Activated naive CD8-positive, alpha-beta T cell treated with anti-CD3 and anti-CD28 coated beads, Interleukin-2, amount 50 U/mL, for 24 hours (primary cell): ENCODE results near the gene ETV5.
"Not testable (repeated sequence)": the region's sequence is repeated elsewhere in the genome, so short reads cannot be mapped to it uniquely, and the experiment has no call there.

ENCODE experiments used
- ATAC-seq: fragments of 150-1000 bp; cut with Tn5 transposase; one replicate; pipeline ENCODE4 v1.10.0; 2021
- DNase-seq: peaks from one replicate; pipeline ENCODE4 v3.0.0; 2021
- H3K27ac Mint-ChIP-seq: one replicate; pipeline ENCODE4 v1.8.0; 2021; ENCODE audit warnings: mild to moderate bottlenecking, mixed read lengths
- H3K27me3 Mint-ChIP-seq: one replicate; pipeline ENCODE4 v1.8.0; 2021; ENCODE audit warnings: mixed read lengths
- H3K36me3 Mint-ChIP-seq: one replicate; pipeline ENCODE4 v1.8.0; 2021; ENCODE audit warnings: low read depth, mixed read lengths
- H3K4me1 Mint-ChIP-seq: one replicate; pipeline ENCODE4 v1.8.0; 2021; ENCODE audit warnings: mixed read lengths
- H3K4me3 Mint-ChIP-seq: one replicate; pipeline ENCODE4 v1.8.0; 2021; ENCODE audit warnings: mild to moderate bottlenecking, moderate library complexity, mixed read lengths
- H3K9me3 Mint-ChIP-seq: one replicate; pipeline ENCODE4 v1.8.0; 2021; ENCODE audit warnings: mixed read lengths

ETV5 gene

GRCh38 chr3:186022931-186023330 is 86.0 kb downstream of the ETV5 start:
- no peaks in the 10 kb centered on the region for H3K9me3 Mint-ChIP-seq
- H3K4me1 Mint-ChIP-seq: peaks cover 18% of the 10 kb centered on the region
- ATAC-seq (no peak), DNase-seq (no peak)
- no peak overlapping the region for H3K27ac Mint-ChIP-seq
- H3K27me3 Mint-ChIP-seq: peaks cover 20% of the 10 kb centered on the region
- no peak overlapping the region for H3K4me3 Mint-ChIP-seq
- no peaks in the 10 kb centered on the region for H3K36me3 Mint-ChIP-seq

- no peaks in the 10 kb centered on the region for H3K36me3 Mint-ChIP-seq
- H3K4me1 Mint-ChIP-seq: peaks cover 18% of the 10 kb centered on the region
- H3K27me3 Mint-ChIP-seq: peaks cover 22% of the 10 kb centered on the region
- no peaks in the 10 kb centered on the region for H3K9me3 Mint-ChIP-seq
- H3K4me3 Mint-ChIP-seq: no peak overlapping the region
- no peak overlapping the region for H3K27ac Mint-ChIP-seq
- ATAC-seq: no peak
- DNase-seq: no peak
Measured at GRCh38 chr3:186021673-186022362, 87.1 kb downstream of the ETV5 start.

GRCh38 chr3:186021250-186021649 is 87.6 kb downstream of the ETV5 start:
- peaks cover 22% of the 10 kb centered on the region for H3K27me3 Mint-ChIP-seq
- not testable (repeated sequence) for H3K27ac Mint-ChIP-seq, H3K36me3 Mint-ChIP-seq

GRCh38 chr3:186019288-186019687 is 89.6 kb downstream of the ETV5 start:
- not testable (repeated sequence) for H3K27ac Mint-ChIP-seq, H3K4me1 Mint-ChIP-seq, H3K9me3 Mint-ChIP-seq, DNase-seq, ATAC-seq, H3K36me3 Mint-ChIP-seq, H3K4me3 Mint-ChIP-seq
- peaks cover 18% of the 10 kb centered on the region for H3K27me3 Mint-ChIP-seq

More at GRCh38 chr3:186021250-186021649, 87.6 kb downstream of the ETV5 start:
- not testable (repeated sequence) for DNase-seq, H3K4me3 Mint-ChIP-seq, H3K9me3 Mint-ChIP-seq, ATAC-seq
- peaks cover 17% of the 10 kb centered on the region for H3K4me1 Mint-ChIP-seq

- DNase-seq (no peak), ATAC-seq (no peak)
- H3K9me3 Mint-ChIP-seq: peaks cover 4% of the 10 kb centered on the region
- H3K4me1 Mint-ChIP-seq: no peaks in the 10 kb centered on the region
- H3K4me3 Mint-ChIP-seq: no peak overlapping the region
- H3K36me3 Mint-ChIP-seq: no peaks in the 10 kb centered on the region
- no peak overlapping the region for H3K27ac Mint-ChIP-seq
- H3K27me3 Mint-ChIP-seq: peaks cover 26% of the 10 kb centered on the region
Measured at GRCh38 chr3:186014866-186015265, 94.0 kb downstream of the ETV5 start.

GRCh38 chr3:186013312-186013711 is 95.6 kb downstream of the ETV5 start:
- peaks cover 4% of the 10 kb centered on the region for H3K9me3 Mint-ChIP-seq
- H3K27ac Mint-ChIP-seq: no peak overlapping the region
- H3K4me3 Mint-ChIP-seq: no peak overlapping the region
- DNase-seq: no peak
- H3K27me3 Mint-ChIP-seq: peaks cover 22% of the 10 kb centered on the region
- H3K36me3 Mint-ChIP-seq: no peaks in the 10 kb centered on the region
- ATAC-seq: no peak
- H3K4me1 Mint-ChIP-seq: no peaks in the 10 kb centered on the region

GRCh38 chr3:186012137-186012536 is 96.8 kb downstream of the ETV5 start:
- Mint-ChIP-seq H3K4me1 (no peaks in the 10 kb centered on the region), H3K27ac (no peak overlapping the region), H3K9me3 (peaks cover 4% of the 10 kb centered on the region), H3K27me3 (peaks cover 22% of the 10 kb centered on the region), H3K4me3 (no peak overlapping the region), H3K36me3 (no peaks in the 10 kb centered on the region)
- ATAC-seq (no peak), DNase-seq (no peak)

GRCh38 chr3:186004671-186005070 is 104.2 kb downstream of the ETV5 start:
- ATAC-seq: no peak
- Mint-ChIP-seq H3K4me1 (peaks cover 3% of the 10 kb centered on the region), H3K27ac (no peak overlapping the region), H3K4me3 (no peak overlapping the region), H3K9me3 (no peaks in the 10 kb centered on the region), H3K36me3 (no peaks in the 10 kb centered on the region), H3K27me3 (peaks cover 30% of the 10 kb centered on the region)
- no peak for DNase-seq

- no peaks in the 10 kb centered on the region for H3K9me3 Mint-ChIP-seq
- no peak for ATAC-seq
- peaks cover 30% of the 10 kb centered on the region for H3K27me3 Mint-ChIP-seq
- H3K36me3 Mint-ChIP-seq: no peaks in the 10 kb centered on the region
- no peak overlapping the region for H3K27ac Mint-ChIP-seq
- no peak for DNase-seq
- H3K4me1 Mint-ChIP-seq: peaks cover 3% of the 10 kb centered on the region
- no peak overlapping the region for H3K4me3 Mint-ChIP-seq
Measured at GRCh38 chr3:186004209-186004608, 104.7 kb downstream of the ETV5 start.

- ATAC-seq (no peak), DNase-seq (no peak)
- no peaks in the 10 kb centered on the region for H3K36me3 Mint-ChIP-seq
- H3K4me3 Mint-ChIP-seq: no peak overlapping the region
- no peaks in the 10 kb centered on the region for H3K9me3 Mint-ChIP-seq
- H3K27me3 Mint-ChIP-seq: peaks cover 30% of the 10 kb centered on the region
- H3K4me1 Mint-ChIP-seq: peaks cover 3% of the 10 kb centered on the region
- no peak overlapping the region for H3K27ac Mint-ChIP-seq
Measured at GRCh38 chr3:186003610-186004009, 105.3 kb downstream of the ETV5 start.

- no peak for ATAC-seq
- no peaks in the 10 kb centered on the region for H3K9me3 Mint-ChIP-seq
- H3K27ac Mint-ChIP-seq: no peak overlapping the region
Measured at GRCh38 chr3:186002884-186003472, 105.9 kb downstream of the ETV5 start.

GRCh38 chr3:186001842-186002241 is 107.0 kb downstream of the ETV5 start:
- H3K9me3 Mint-ChIP-seq: no peaks in the 10 kb centered on the region
- peaks cover 33% of the 10 kb centered on the region for H3K27me3 Mint-ChIP-seq
- no peak for ATAC-seq
- no peaks in the 10 kb centered on the region for H3K36me3 Mint-ChIP-seq
- H3K27ac Mint-ChIP-seq: no peak overlapping the region
- no peak for DNase-seq
- peaks cover 3% of the 10 kb centered on the region for H3K4me1 Mint-ChIP-seq
- no peak overlapping the region for H3K4me3 Mint-ChIP-seq

More at GRCh38 chr3:186002884-186003472, 105.9 kb downstream of the ETV5 start:
- Mint-ChIP-seq H3K36me3 (no peaks in the 10 kb centered on the region), H3K4me3 (no peak overlapping the region), H3K4me1 (peaks cover 3% of the 10 kb centered on the region), H3K27me3 (peaks cover 32% of the 10 kb centered on the region)
- peak; percentile 9 for DNase-seq

- ATAC-seq (no peak), DNase-seq (no peak)
- Mint-ChIP-seq H3K27me3 (peaks cover 29% of the 10 kb centered on the region), H3K36me3 (no peaks in the 10 kb centered on the region), H3K4me3 (no peak overlapping the region), H3K9me3 (no peaks in the 10 kb centered on the region), H3K4me1 (peaks cover 2% of the 10 kb centered on the region), H3K27ac (no peak overlapping the region)
Measured at GRCh38 chr3:185999221-185999620, 109.7 kb downstream of the ETV5 start.

GRCh38 chr3:185998136-185998535 is 110.8 kb downstream of the ETV5 start:
- Mint-ChIP-seq H3K4me3 (no peak overlapping the region), H3K4me1 (no peaks in the 10 kb centered on the region), H3K27ac (no peak overlapping the region), H3K9me3 (no peaks in the 10 kb centered on the region), H3K27me3 (peaks cover 24% of the 10 kb centered on the region), H3K36me3 (no peaks in the 10 kb centered on the region)
- DNase-seq: no peak
- no peak for ATAC-seq

GRCh38 chr3:185997130-185997529 is 111.8 kb downstream of the ETV5 start:
- Mint-ChIP-seq H3K4me1 (no peaks in the 10 kb centered on the region), H3K4me3 (no peak overlapping the region), H3K27me3 (peaks cover 21% of the 10 kb centered on the region), H3K27ac (no peak overlapping the region), H3K36me3 (no peaks in the 10 kb centered on the region), H3K9me3 (no peaks in the 10 kb centered on the region)
- DNase-seq (no peak), ATAC-seq (no peak)
